ENCODE results near the gene MSMB. TPM values are rescaled to one million over a fixed set of nuclear protein-coding genes. Genes with fewer than 3 reads are reported as not detected.

MSMB gene
- total and polyA plus RNA-seq, 2 of the 8 experiments (the other 6 are each of a cell fraction or from before 2014, with no cell fraction given) = not detected

DNA sequence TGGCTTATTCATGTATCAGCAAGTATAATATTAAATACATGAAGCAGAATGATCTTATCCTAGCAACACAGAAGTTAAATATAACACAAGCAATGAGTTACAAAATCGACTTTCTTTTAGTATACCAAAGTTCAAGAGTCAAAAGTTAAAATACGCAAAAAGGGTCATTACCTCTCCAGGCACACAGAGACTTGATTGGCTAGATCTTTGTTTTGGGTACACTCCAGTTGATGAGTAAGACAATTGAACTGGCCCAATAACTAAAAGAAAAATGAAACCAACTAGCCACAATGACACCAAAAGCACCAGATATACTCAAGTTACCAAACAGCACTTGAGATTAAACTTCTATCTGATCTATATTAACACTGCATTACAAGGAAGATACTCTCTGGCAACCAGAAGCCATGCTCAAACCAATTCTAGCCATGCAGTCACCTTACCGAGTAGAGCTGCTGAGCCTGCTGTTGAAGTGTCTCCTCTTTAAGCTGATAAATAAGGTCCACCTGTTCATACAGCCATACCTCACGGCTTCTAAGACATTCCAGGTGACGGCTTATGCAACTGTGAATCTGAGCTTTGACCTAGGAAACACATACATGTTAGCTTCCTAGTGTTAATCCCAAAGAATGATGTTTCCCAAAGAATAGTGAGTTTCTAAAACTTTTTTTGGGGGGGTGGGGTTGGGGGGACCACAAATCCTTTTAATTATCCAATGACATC is 31.2 kb downstream of the MSMB start:
- H2BK5ac ChIP-seq (ENCODE audit: low read depth, low read length) = no peak overlapping the region
- H3K9me3 ChIP-seq (ENCODE audit: insufficient read depth in 2 of 2, low read depth in 1 of 2, low read length in 1 of 2) = no peaks in the 10 kb centered on the region
- no peak overlapping the region for H3K23ac ChIP-seq (ENCODE audit: insufficient read length)
- ChIA-PET POLR2A (ENCODE audit: partially characterized antibody) (interaction anchor here (1.8 kb wide), 1 partner anchor 9 kb away, joined by 6 read pairs; no protein-coding TSS in a partner anchor), CTCF (ENCODE audit: partially characterized antibody) (no interaction called here)
- H3K4ac ChIP-seq (replicated peaks; ENCODE audit: insufficient read length, low read depth, low read length) = no peak overlapping the region
- H3K27ac ChIP-seq (ENCODE audit: low read depth, low read length) = no peak overlapping the region
- peaks cover 2% of the 10 kb centered on the region; the same call in 1 of the 2 replicates for H3K79me1 ChIP-seq (ENCODE audit: low read depth, low read length)
- H3K27me3 ChIP-seq (replicated peaks in 1 of 4; ENCODE audit: control insufficient read depth in 3 of 4, extremely low read depth in 1 of 4, insufficient read depth in 3 of 4, low read length in 3 of 4) = peaks cover 0 to 1% (median 0%) of the 10 kb centered on the region in 4 experiments; a peak in 1 of 7 replicates
- H2AK5ac ChIP-seq (ENCODE audit: low read depth, low read length) = no peak overlapping the region
- no peak overlapping the region for H2BK120ac ChIP-seq (replicated peaks; ENCODE audit: low read depth, low read length)
- H3K56ac ChIP-seq (replicated peaks; ENCODE audit: insufficient read length, low read depth, low read length) = no peak overlapping the region
- FAIRE-seq (no peak), DNase-seq (ENCODE audit: low read depth in 1 of 2, low spot score in 2 of 2) (no peak)
- no peaks in the 10 kb centered on the region for H3K4me1 ChIP-seq (replicated peaks in 1 of 4; ENCODE audit: control insufficient read depth in 3 of 4, insufficient read depth in 4 of 4, low read length in 3 of 4)
- no peaks in the 10 kb centered on the region for H3K23me2 ChIP-seq (ENCODE audit: low read depth, low read length)
- H4K20me1 ChIP-seq (replicated peaks in 1 of 2; ENCODE audit: control insufficient read depth in 1 of 2, insufficient read depth in 2 of 2, low read length in 2 of 2) = peaks cover 3 to 8% of the 10 kb centered on the region in 2 experiments
- no peak overlapping the region for H4K5ac ChIP-seq (ENCODE audit: insufficient read length, low read depth, low read length)
- H3K9ac ChIP-seq (replicated peaks in 1 of 4; ENCODE audit: extremely low read depth in 1 of 4, low read depth in 3 of 4, low read length in 3 of 4) = no peak overlapping the region
- no peak overlapping the region for H2BK12ac ChIP-seq (ENCODE audit: low read depth, low read length)
- no peak overlapping the region for H4K8ac ChIP-seq (ENCODE audit: extremely low read depth, insufficient read depth, low read length)
- peaks cover 3 to 31% of the 10 kb centered on the region in 2 experiments; a peak in 3 of 4 replicates for H3K79me2 ChIP-seq (ENCODE audit: control insufficient read depth in 1 of 2, insufficient read depth in 2 of 2, low read length in 2 of 2)
- no peak overlapping the region for H4K91ac ChIP-seq (replicated peaks; ENCODE audit: insufficient read length, low read length)
- H2BK20ac ChIP-seq (ENCODE audit: low read length) = no peak overlapping the region
- no peak overlapping the region for H2AFZ ChIP-seq (ENCODE audit: low read length)
- no peak overlapping the region for H3K4me3 ChIP-seq (ENCODE audit: extremely low read depth in 1 of 4, insufficient read depth in 2 of 4, low read depth in 3 of 4, low read length in 4 of 4)
- H3K18ac ChIP-seq (ENCODE audit: extremely low read depth, low read length) = no peak overlapping the region
- no peak overlapping the region for H3K4me2 ChIP-seq (ENCODE audit: insufficient read depth in 1 of 2, low read depth in 2 of 2, low read length in 2 of 2)
- H3K36me3 ChIP-seq (ENCODE audit: control insufficient read depth in 2 of 4, insufficient read depth in 4 of 4, low read length in 3 of 4) = peaks cover 2 to 29% (median 18%) of the 10 kb centered on the region in 4 experiments; a peak in 6 of 8 replicates
- 88% methylated on average over 5 of the region's 5 CpGs; no CpG with 5 or more reads in 1 of the 2 experiments for WGBS, 2 experiments (ENCODE audit: extremely low coverage in 1 of 2, insufficient coverage in 1 of 2, insufficient read length in 1 of 2, insufficient replicate concordance in 2 of 2, low coverage in 1 of 2, low lambda C conversion rate in 2 of 2, missing lambda C conversion rate in 1 of 2)
- no peak overlapping the region for H2BK15ac ChIP-seq (ENCODE audit: low read length)
- no peak overlapping the region for H3K14ac ChIP-seq (ENCODE audit: insufficient read length)
- no peak for TF ChIP-seq SP2 (IDR thresholded peaks at IDR 0.05; ENCODE audit: low read length)
- TF ChIP-seq TAF7 (optimal IDR thresholded peaks at IDR 0.05; ENCODE audit: borderline replicate concordance, low read depth, low read length) = no peak
- TF ChIP-seq HDAC6 (IDR thresholded peaks at IDR 0.05; ENCODE audit: low read depth, low read length) = no peak
- TF ChIP-seq, protein P1, sequence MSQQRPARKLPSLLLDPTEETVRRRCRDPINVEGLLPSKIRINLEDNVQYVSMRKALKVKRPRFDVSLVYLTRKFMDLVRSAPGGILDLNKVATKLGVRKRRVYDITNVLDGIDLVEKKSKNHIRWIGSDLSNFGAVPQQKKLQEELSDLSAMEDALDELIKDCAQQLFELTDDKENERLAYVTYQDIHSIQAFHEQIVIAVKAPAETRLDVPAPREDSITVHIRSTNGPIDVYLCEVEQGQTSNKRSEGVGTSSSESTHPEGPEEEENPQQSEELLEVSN (IDR thresholded peaks at IDR 0.05) = no peak
- no peak for TF ChIP-seq RFX5 (IDR thresholded peaks at IDR 0.05; ENCODE audit: borderline replicate concordance, low read depth, low read length)
- TF ChIP-seq POLR2AphosphoS5 (IDR thresholded peaks at IDR 0.05; ENCODE audit: low read depth, low read length) = no peak
- no peak for TF ChIP-seq GTF2F1 (IDR thresholded peaks at IDR 0.05; ENCODE audit: borderline replicate concordance, low read depth, low read length)
- TF ChIP-seq JUN (IDR thresholded peaks at IDR 0.05; ENCODE audit: low read depth, low read length) = no peak
- TF ChIP-seq RAD21 (IDR thresholded peaks at IDR 0.05 in 1 of 2, conservative IDR thresholded peaks at IDR 0.05 in 1 of 2; ENCODE audit: low read depth in 2 of 2, low read length in 2 of 2) = no peak
- TF ChIP-seq JUND (IDR thresholded peaks at IDR 0.05; ENCODE audit: low read length) = no peak
- no peak for TF ChIP-seq SIN3A (conservative IDR thresholded peaks at IDR 0.05 in 1 of 2, IDR thresholded peaks at IDR 0.05 in 1 of 2; ENCODE audit: low read depth in 1 of 2, low read length in 2 of 2)
- TF ChIP-seq SP4 (IDR thresholded peaks at IDR 0.05; ENCODE audit: low read length) = no peak

Measured in H1 (cell line).